Thyroid gland (tissue), 4 donors: ENCODE measurements around the gene ATPAF1. TPM values are rescaled to one million over a fixed set of nuclear protein-coding genes. Genes with fewer than 3 reads are reported as not detected.
"Not testable (repeated sequence)": the region's sequence is repeated elsewhere in the genome, so short reads cannot be mapped to it uniquely, and the experiment has no call there.

ENCODE experiments used
- DNase-seq, 2 donors: peaks; one replicate each; pipeline ENCODE4 v3.0.0-alpha.2; 2019
- H3K27ac ChIP-seq, 3 donors: fragments of 200-600 bp; sonication (generic); 1 replicate in 2 of 3; 2 replicates in 1 of 3; pipeline ENCODE4 v1.5.1; 2016 to 2019; ENCODE audit warnings: mild to moderate bottlenecking in 1 of 3, moderate library complexity in 1 of 3
- H3K27me3 ChIP-seq: fragments of 200-600 bp; sonication (generic); one replicate; pipeline ENCODE4 v1.5.1; 2019
- H3K36me3 ChIP-seq, 2 donors: fragments of 200-600 bp; sonication (generic); one replicate each; pipeline ENCODE4 v1.5.1; 2016 to 2019
- H3K4me1 ChIP-seq, 2 donors: fragments of 200-600 bp; sonication (generic); one replicate each; pipeline ENCODE4 v1.5.1; 2017 to 2019
- H3K4me3 ChIP-seq, 3 donors: fragments of 200-600 bp; sonication (generic); replicated peaks in 1 of 3; 1 replicate in 2 of 3; 2 replicates in 1 of 3; pipeline ENCODE4 v1.5.1; 2016; ENCODE audit warnings: mild to moderate bottlenecking in 1 of 3
- H3K9me3 ChIP-seq: fragments of 200-600 bp; sonication (generic); one replicate; pipeline ENCODE4 v1.5.1; 2017
- POLR2A ChIP-seq, 2 donors: fragments of 450-650 bp; IDR thresholded peaks; one replicate each; pipeline ENCODE4 v1.6.1; 2017; ENCODE audit warnings: antibody characterized with exemption in 2 of 2, mild to moderate bottlenecking in 2 of 2, moderate library complexity in 1 of 2
- WGBS, 2 donors: methylation state at CpG; one replicate each; pipeline ENCODE4 v1.1.5; 2017; 5-methylcytosine and 5-hydroxymethylcytosine counted together
- intact Hi-C: fragments of 100-400 bp; cut with DNase I; formaldehyde crosslinking; loops from one replicate; pipeline ENCODE4 v1.15.1; 2023
- total RNA-seq, 4 donors: library from RNA; depleted of rRNA; stranded (reverse); fragments of >200 nt; gene quantifications; one replicate each; pipeline ENCODE4 v1.2.3, GENCODE V29; 2016
- TF ChIP-seq, protein P1 (sequence below), 6 experiments: fragments of 200-600 bp in 3 of 6; fragments of 450-650 bp in 3 of 6; sonication (generic) in 3 of 6; IDR thresholded peaks; one replicate each; pipeline ENCODE4 v1.5.1; 2016 to 2019; ENCODE audit warnings: antibody characterized with exemption in 6 of 6, mild to moderate bottlenecking in 2 of 6, inconsistent platforms in 1 of 6, moderate library complexity in 1 of 6

ATPAF1 gene
- total RNA-seq, 4 donors from 2014 or later, result 48.0 to 85.6 (median 56.3) TPM

- H3K27ac ChIP-seq, result no peak overlapping the region
- WGBS, 2 donors, result 62 to 71% methylated on average over 8 of the region's 8 CpGs
- intact Hi-C loops, result no loop called here
- H3K36me3 ChIP-seq, result peaks cover 5 to 6% of the 10 kb centered on the region in 2 donors
- H3K27me3 ChIP-seq, result no peaks in the 10 kb centered on the region
- DNase-seq, result no peak
- no peaks in the 10 kb centered on the region for H3K9me3 ChIP-seq
- TF ChIP-seq POLR2A (IDR thresholded peaks at IDR 0.05), result no peak
- TF ChIP-seq, protein P1, sequence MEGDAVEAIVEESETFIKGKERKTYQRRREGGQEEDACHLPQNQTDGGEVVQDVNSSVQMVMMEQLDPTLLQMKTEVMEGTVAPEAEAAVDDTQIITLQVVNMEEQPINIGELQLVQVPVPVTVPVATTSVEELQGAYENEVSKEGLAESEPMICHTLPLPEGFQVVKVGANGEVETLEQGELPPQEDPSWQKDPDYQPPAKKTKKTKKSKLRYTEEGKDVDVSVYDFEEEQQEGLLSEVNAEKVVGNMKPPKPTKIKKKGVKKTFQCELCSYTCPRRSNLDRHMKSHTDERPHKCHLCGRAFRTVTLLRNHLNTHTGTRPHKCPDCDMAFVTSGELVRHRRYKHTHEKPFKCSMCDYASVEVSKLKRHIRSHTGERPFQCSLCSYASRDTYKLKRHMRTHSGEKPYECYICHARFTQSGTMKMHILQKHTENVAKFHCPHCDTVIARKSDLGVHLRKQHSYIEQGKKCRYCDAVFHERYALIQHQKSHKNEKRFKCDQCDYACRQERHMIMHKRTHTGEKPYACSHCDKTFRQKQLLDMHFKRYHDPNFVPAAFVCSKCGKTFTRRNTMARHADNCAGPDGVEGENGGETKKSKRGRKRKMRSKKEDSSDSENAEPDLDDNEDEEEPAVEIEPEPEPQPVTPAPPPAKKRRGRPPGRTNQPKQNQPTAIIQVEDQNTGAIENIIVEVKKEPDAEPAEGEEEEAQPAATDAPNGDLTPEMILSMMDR (IDR thresholded peaks at IDR 0.05), result no peak
- H3K4me3 ChIP-seq, result no peak overlapping the region
- peaks cover 0 to 4% of the 10 kb centered on the region in 2 donors for H3K4me1 ChIP-seq
Observed at GRCh38 chr1:46672696-46673095, 4.5 kb upstream of the ATPAF1 start.

DNA sequence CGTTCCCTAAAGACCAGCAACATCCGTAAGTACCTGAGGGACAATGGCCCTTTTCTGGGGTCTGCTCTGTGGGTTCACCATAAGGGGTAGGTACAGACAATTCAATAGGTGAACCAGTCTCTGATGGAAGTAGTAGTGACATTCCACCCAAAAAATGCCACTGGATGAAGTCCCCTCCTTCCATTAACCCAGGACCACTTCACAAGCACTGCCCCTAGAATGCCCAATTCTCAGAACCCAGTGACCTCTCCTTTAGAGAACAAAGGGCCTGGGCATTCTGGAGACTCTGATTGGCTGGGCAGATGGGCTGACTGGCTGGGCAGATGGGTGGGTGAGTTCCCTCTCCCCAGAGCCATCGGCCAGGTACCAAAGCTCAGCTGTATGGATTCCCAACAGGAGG, 3.4 kb upstream of the ATPAF1 start, which contains the start of gene TEX38:
TEX38 (plus strand) TSS at position 301 of the 400 bp plus-strand sequence; CDS start at position 382, 81 bp downstream.
- intact Hi-C loops, result no loop called here
- 86 to 90% methylated on average over 2 to 3 of the region's 3 CpGs for WGBS, 2 donors
- DNase-seq, result no peak

DNA sequence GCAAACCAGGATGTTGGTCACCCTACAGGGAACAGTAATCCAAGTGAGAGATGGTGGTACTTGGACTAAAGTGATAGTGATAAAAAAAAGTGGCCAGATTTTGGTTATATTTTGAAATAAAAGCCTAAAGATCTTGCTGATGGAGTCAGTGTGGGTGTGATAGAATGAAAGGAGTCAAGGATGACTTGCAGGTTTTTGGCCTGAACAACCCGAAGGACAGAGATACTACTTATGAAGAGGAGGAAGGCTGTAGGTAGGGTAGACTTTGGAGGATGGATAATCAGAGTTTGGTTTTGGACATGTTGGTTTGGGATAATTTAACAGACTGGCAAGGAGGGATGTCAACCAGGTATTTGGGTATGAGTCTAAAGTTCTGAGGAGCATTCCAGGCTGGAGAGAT, 2.0 kb upstream of the ATPAF1 start:
- H3K36me3 ChIP-seq, result peaks cover 0 to 1% of the 10 kb centered on the region in 2 donors
- DNase-seq, result no peak
- no peak for TF ChIP-seq POLR2A (IDR thresholded peaks at IDR 0.05)
- TF ChIP-seq, protein P1 (IDR thresholded peaks at IDR 0.05), result no peak
- no peak overlapping the region for H3K27ac ChIP-seq
- H3K9me3 ChIP-seq, result no peaks in the 10 kb centered on the region
- no peak overlapping the region for H3K4me3 ChIP-seq
- peaks cover 12 to 20% of the 10 kb centered on the region in 2 donors for H3K4me1 ChIP-seq
- no peaks in the 10 kb centered on the region for H3K27me3 ChIP-seq
- intact Hi-C loops, result no loop called here
- WGBS, 2 donors, result 92 to 96% methylated on average over 1 of the region's 1 CpG

More for the DNA sequence above, 3.4 kb upstream of the ATPAF1 start, which contains the start of gene TEX38:
- Histone ChIP-seq H3K4me3 (no peak within 1 kb of the TSS), H3K27ac (no peak within 1 kb of the TSS), H3K36me3 (peaks cover 0 to 6% of the 10 kb centered on the region in 2 donors), H3K27me3 (no peaks in the 10 kb centered on the region), H3K9me3 (no peaks in the 10 kb centered on the region), H3K4me1 (peaks cover 10 to 14% of the 10 kb centered on the region in 2 donors)
- TF ChIP-seq, protein P1 (IDR thresholded peaks at IDR 0.05), result no peak

- Histone ChIP-seq H3K4me3 (no peak overlapping the region), H3K27me3 (no peaks in the 10 kb centered on the region), H3K4me1 (peaks cover 12 to 20% of the 10 kb centered on the region in 2 donors), H3K27ac (no peak overlapping the region), H3K36me3 (peaks cover 0 to 12% of the 10 kb centered on the region in 2 donors), H3K9me3 (no peaks in the 10 kb centered on the region)
- 80% methylated on average over 2 of the region's 2 CpGs; no CpG with 5 or more reads in 1 of the 2 donors for WGBS, 2 donors
- no peak for DNase-seq
- no peak for TF ChIP-seq POLR2A (IDR thresholded peaks at IDR 0.05)
- TF ChIP-seq, protein P1 (IDR thresholded peaks at IDR 0.05), result no peak
- intact Hi-C loops, result no loop called here
Observed at GRCh38 chr1:46665983-46666382, 2.2 kb downstream of the ATPAF1 start.

GRCh38 chr1:46662919-46663318, 5.2 kb downstream of the ATPAF1 start:
- intact Hi-C loops, H3K4me3 ChIP-seq, H3K27ac ChIP-seq, DNase-seq, H3K27me3 ChIP-seq, H3K9me3 ChIP-seq: not testable (repeated sequence)
- Histone ChIP-seq H3K36me3 (peaks cover 4 to 15% of the 10 kb centered on the region in 2 donors), H3K4me1 (peaks cover 12 to 16% of the 10 kb centered on the region in 2 donors)
- 99 to 100% methylated on average over 5 of the region's 5 CpGs for WGBS, 2 donors

DNA sequence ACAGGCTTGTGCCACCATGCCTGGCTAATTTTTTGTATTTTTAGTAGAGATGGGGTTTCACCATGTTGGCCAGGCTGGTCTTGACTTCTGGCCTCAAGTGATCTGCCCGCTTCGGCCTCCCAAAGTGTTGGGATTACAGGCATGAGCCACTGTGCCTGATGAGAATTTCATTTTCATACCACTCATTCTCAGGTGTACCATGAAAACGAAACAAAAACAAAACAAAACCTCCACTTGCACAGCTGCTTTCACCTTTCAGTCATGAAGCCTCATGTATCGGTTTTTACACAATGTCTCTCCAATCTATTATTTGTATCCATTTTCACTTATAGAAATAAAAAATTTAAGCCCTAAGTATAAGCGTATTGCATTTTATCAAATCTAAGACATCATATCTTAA, 8.0 kb downstream of the ATPAF1 start:
- intact Hi-C loops, H3K27ac ChIP-seq, DNase-seq, H3K9me3 ChIP-seq, H3K4me3 ChIP-seq, H3K27me3 ChIP-seq, H3K4me1 ChIP-seq: not testable (repeated sequence)
- 84 to 94% methylated on average over 5 of the region's 5 CpGs for WGBS, 2 donors
- peaks cover 7 to 28% of the 10 kb centered on the region in 2 donors for H3K36me3 ChIP-seq
